ENCODE data around the gene SULT1A1.
"Not testable (repeated sequence)": the region's sequence is repeated elsewhere in the genome, so short reads cannot be mapped to it uniquely, and the experiment has no call there.

DNA sequence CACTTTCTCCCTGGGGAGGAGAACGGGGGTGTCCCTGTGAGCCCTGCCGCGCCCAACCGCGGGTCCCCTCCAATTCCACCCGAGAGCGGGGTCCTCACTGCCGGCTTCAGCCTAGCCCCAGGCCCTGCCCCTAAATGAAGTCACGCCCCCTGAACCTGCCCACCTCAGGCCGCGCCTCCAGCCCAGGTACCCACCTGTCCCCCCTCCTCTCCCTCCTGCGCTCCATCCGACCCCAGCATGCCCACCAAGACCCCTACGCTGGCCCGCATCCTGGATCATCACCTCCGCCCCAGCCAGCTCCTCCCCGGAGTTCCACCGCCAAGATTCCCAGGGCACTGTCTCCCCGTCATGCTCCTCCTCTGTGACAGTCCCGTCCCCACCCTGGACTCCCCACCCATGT, 8.9 kb downstream of the SULT1A1 start:
- TF ChIP-seq, protein P1, sequence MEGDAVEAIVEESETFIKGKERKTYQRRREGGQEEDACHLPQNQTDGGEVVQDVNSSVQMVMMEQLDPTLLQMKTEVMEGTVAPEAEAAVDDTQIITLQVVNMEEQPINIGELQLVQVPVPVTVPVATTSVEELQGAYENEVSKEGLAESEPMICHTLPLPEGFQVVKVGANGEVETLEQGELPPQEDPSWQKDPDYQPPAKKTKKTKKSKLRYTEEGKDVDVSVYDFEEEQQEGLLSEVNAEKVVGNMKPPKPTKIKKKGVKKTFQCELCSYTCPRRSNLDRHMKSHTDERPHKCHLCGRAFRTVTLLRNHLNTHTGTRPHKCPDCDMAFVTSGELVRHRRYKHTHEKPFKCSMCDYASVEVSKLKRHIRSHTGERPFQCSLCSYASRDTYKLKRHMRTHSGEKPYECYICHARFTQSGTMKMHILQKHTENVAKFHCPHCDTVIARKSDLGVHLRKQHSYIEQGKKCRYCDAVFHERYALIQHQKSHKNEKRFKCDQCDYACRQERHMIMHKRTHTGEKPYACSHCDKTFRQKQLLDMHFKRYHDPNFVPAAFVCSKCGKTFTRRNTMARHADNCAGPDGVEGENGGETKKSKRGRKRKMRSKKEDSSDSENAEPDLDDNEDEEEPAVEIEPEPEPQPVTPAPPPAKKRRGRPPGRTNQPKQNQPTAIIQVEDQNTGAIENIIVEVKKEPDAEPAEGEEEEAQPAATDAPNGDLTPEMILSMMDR (IDR thresholded peaks at IDR 0.05): not testable (repeated sequence)
- TF ChIP-seq EZH2 (IDR thresholded peaks at IDR 0.05; ENCODE audit: borderline replicate concordance, insufficient read depth, low read depth, low read length, poor library complexity, severe bottlenecking): not testable (repeated sequence)
